HCT116 (cell line): ENCODE results near the gene S1PR2. TPM values are rescaled to one million over a fixed set of nuclear protein-coding genes. Genes with fewer than 3 reads are reported as not detected.

Experiments used
- ATAC-seq: fragments of 200-7000 bp; cut with Tn5 transposase; 2 replicates; pipeline ENCODE4 v1.9.1; 2020; ENCODE audit warnings: mild to moderate bottlenecking, moderate library complexity
- BruUV-seq: library from RNA; stranded (reverse); fragments of 400-500 nt; replicated peaks from 2 replicates; lab custom pipeline; 2021; lab: Mats Ljungman, UMichigan
- CTCF ChIA-PET: fragments of 300-600 bp; sonication (Branson Sonifier 250); formaldehyde crosslinking; loops from one replicate; lab custom pipeline; 2021; ENCODE audit warnings: antibody characterized with exemption; lab: Charles Lee
- POLR2A ChIA-PET: fragments of 300-600, 350-600 bp; sonication (Branson Sonifier 250); formaldehyde crosslinking; loops from one replicate; lab custom pipeline; 2021; ENCODE audit warnings: antibody characterized with exemption; lab: Charles Lee
- RAD21 ChIA-PET, 2 experiments: fragments of 300-600 bp; sonication (Branson Sonifier 250); formaldehyde crosslinking; loops; one replicate each; lab custom pipeline; 2023; ENCODE audit warnings: low total read pairs in 2 of 2; ENCODE audit not compliant: uncharacterized antibody in 2 of 2, unreplicated experiment in 2 of 2, low non-redundant PET in 1 of 2; lab: Charles Lee
- DNase-seq: peaks from one replicate; pipeline ENCODE4 v3.0.0-alpha.2; 2010; ENCODE audit warnings: low read depth, low spot score
- H2AFZ ChIP-seq: fragments of 200-600 bp; shearing (Covaris generic), sonication (generic); 2 replicates; pipeline ENCODE4 v1.6.1; 2017; ENCODE audit warnings: low read depth, mixed run types, mixed read lengths, antibody characterized with exemption, low read length; ENCODE audit not compliant: poor library complexity, severe bottlenecking
- H3K27ac ChIP-seq: 2 replicates; pipeline ENCODE4 v1.5.1; 2012; ENCODE audit warnings: low read depth, low read length
- H3K27me3 ChIP-seq: fragments of 200-600 bp; sonication (generic); 2 replicates; pipeline ENCODE4 v1.6.1; 2016; ENCODE audit warnings: mixed run types, low read length, mixed read lengths; ENCODE audit not compliant: insufficient read depth
- H3K36me3 ChIP-seq, 2 experiments: fragments of 200-500 bp in 1 of 2; fragments of 200-600 bp in 1 of 2; sonication (Bioruptor generic) in 1 of 2; sonication (generic) in 1 of 2; 2 replicates each; pipeline versions ENCODE4 v1.5.1 to v1.6.1; 2014 to 2016; ENCODE audit warnings: low read length in 2 of 2, inconsistent platforms in 1 of 2, mixed read lengths in 1 of 2, mixed run types in 1 of 2; ENCODE audit not compliant: insufficient read depth in 2 of 2, control insufficient read depth in 1 of 2
- H3K4me1 ChIP-seq, 2 experiments: fragments of 200-600 bp in 1 of 2; sonication (generic) in 1 of 2; 2 replicates each; pipeline versions ENCODE4 v1.5.1 to v1.6.1; 2012 to 2017; ENCODE audit warnings: low read length in 2 of 2, inconsistent platforms in 1 of 2, mild to moderate bottlenecking in 1 of 2, mixed read lengths in 1 of 2, mixed run types in 1 of 2, moderate library complexity in 1 of 2; ENCODE audit not compliant: insufficient read depth in 2 of 2, control insufficient read depth in 1 of 2
- H3K4me2 ChIP-seq: fragments of 200-600 bp; sonication (generic); 2 replicates; pipeline ENCODE4 v1.6.1; 2017; ENCODE audit warnings: mixed run types, low read length, mixed read lengths
- H3K4me3 ChIP-seq, 2 experiments: fragments of 200-600 bp in 1 of 2; sonication (generic) in 1 of 2; replicated peaks in 1 of 2; 2 replicates each; pipeline ENCODE4 v1.5.1; 2011 to 2016; ENCODE audit warnings: low read length in 2 of 2, control low read depth in 1 of 2, low read depth in 1 of 2, mild to moderate bottlenecking in 1 of 2, mixed read lengths in 1 of 2, mixed run types in 1 of 2
- H3K79me2 ChIP-seq: fragments of 200-600 bp; sonication (generic); 2 replicates; pipeline ENCODE4 v1.6.1; 2017; ENCODE audit warnings: mild to moderate bottlenecking, mixed run types, low read length, moderate library complexity, mixed read lengths; ENCODE audit not compliant: insufficient read depth
- H3K9ac ChIP-seq: fragments of 200-600 bp; sonication (generic); 2 replicates; pipeline ENCODE4 v1.6.1; 2016; ENCODE audit warnings: low read length, mixed read lengths
- H3K9me2 ChIP-seq: fragments of 200-600 bp; sonication (generic), shearing (Covaris generic); 2 replicates; pipeline ENCODE4 v1.6.1; 2017; ENCODE audit warnings: mixed run types, mild to moderate bottlenecking, moderate library complexity; ENCODE audit not compliant: insufficient read depth
- H3K9me3 ChIP-seq, 2 experiments: fragments of 200-500 bp in 1 of 2; fragments of 200-600 bp in 1 of 2; sonication (Bioruptor generic) in 1 of 2; sonication (generic) in 1 of 2; 2 replicates each; pipeline ENCODE4 v1.6.1; 2014 to 2017; ENCODE audit warnings: low read length in 2 of 2, mixed read lengths in 2 of 2, inconsistent platforms in 1 of 2, low read depth in 1 of 2, mild to moderate bottlenecking in 1 of 2, mixed run types in 1 of 2, moderate library complexity in 1 of 2; ENCODE audit not compliant: control insufficient read depth in 1 of 2, insufficient read depth in 1 of 2
- H4K20me1 ChIP-seq: fragments of 200-600 bp; sonication (generic), shearing (Covaris generic); 2 replicates; pipeline ENCODE4 v1.6.1; 2017; ENCODE audit warnings: mixed run types, mild to moderate bottlenecking, moderate library complexity; ENCODE audit not compliant: insufficient read depth
- EGR1 ChIP-seq: IDR thresholded peaks from 2 replicates; pipeline ENCODE4 v1.6.1; 2012; ENCODE audit warnings: low read depth
- EZH2 ChIP-seq: fragments of 200-600 bp; sonication (generic); IDR thresholded peaks from 2 replicates; pipeline ENCODE4 v1.6.1; 2017; ENCODE audit warnings: antibody characterized with exemption, mixed run types
- FOSL1 ChIP-seq: IDR thresholded peaks from 2 replicates; pipeline ENCODE4 v1.6.1; 2012; ENCODE audit warnings: low read depth
- JUND ChIP-seq: IDR thresholded peaks from 2 replicates; pipeline ENCODE4 v1.6.1; 2012
- RAD21 ChIP-seq: IDR thresholded peaks from 2 replicates; pipeline ENCODE4 v1.6.1; 2012; ENCODE audit warnings: low read depth, mild to moderate bottlenecking
- SIN3A ChIP-seq: IDR thresholded peaks from 2 replicates; pipeline ENCODE4 v1.6.1; 2012; ENCODE audit warnings: low read depth
- SRF ChIP-seq: IDR thresholded peaks from 2 replicates; pipeline ENCODE4 v1.6.1; 2012; ENCODE audit warnings: low read depth
- YY1 ChIP-seq: IDR thresholded peaks from 2 replicates; pipeline ENCODE4 v1.6.1; 2011; ENCODE audit warnings: low read length, low read depth, moderate library complexity, mild to moderate bottlenecking; ENCODE audit not compliant: insufficient replicate concordance; ENCODE audit errors: extremely low read depth
- ZFX ChIP-seq: fragments of 450-650 bp; IDR thresholded peaks from 2 replicates; pipeline ENCODE4 v1.6.1; 2017
- ZNF274 ChIP-seq: fragments of 200-500 bp; sonication (Bioruptor generic); IDR thresholded peaks from 2 replicates; pipeline ENCODE4 v1.6.1; 2014; ENCODE audit warnings: mild to moderate bottlenecking, low read depth, low read length, inconsistent platforms
- intact Hi-C: fragments of 100-400 bp; cut with micrococcal nuclease; formaldehyde crosslinking; loops from 2 replicates; pipeline ENCODE4 v1.10.0; 2022
- total RNA-seq: library from RNA; stranded (reverse); gene quantifications from one replicate; pipeline ENCODE4 v1.2.1, GENCODE V29; 2021; ENCODE audit not compliant: unreplicated experiment
- TF ChIP-seq, protein P1 (sequence below), 3 experiments: fragments of 200-600 bp in 1 of 3; sonication (generic) in 1 of 3; IDR thresholded peaks in 2 of 3; conservative IDR thresholded peaks in 1 of 3; 2 replicates each; pipeline ENCODE4 v1.5.1; 2012 to 2017; ENCODE audit warnings: low read depth in 2 of 3, low read length in 2 of 3, antibody characterized with exemption in 1 of 3, borderline replicate concordance in 1 of 3, control low read depth in 1 of 3, mild to moderate bottlenecking in 1 of 3, mixed read lengths in 1 of 3, mixed run types in 1 of 3, moderate library complexity in 1 of 3; ENCODE audit not compliant: insufficient read depth in 1 of 3
- TF ChIP-seq, protein P2 (sequence below): IDR thresholded peaks from 2 replicates; pipeline ENCODE4 v1.6.1; 2012; ENCODE audit warnings: low read depth
- TF ChIP-seq, protein P3 (sequence below): IDR thresholded peaks from 2 replicates; pipeline ENCODE4 v1.6.1; 2012

Gene S1PR2
- total RNA-seq, 1 experiment from 2014 or later = 6.1 TPM

DNA sequence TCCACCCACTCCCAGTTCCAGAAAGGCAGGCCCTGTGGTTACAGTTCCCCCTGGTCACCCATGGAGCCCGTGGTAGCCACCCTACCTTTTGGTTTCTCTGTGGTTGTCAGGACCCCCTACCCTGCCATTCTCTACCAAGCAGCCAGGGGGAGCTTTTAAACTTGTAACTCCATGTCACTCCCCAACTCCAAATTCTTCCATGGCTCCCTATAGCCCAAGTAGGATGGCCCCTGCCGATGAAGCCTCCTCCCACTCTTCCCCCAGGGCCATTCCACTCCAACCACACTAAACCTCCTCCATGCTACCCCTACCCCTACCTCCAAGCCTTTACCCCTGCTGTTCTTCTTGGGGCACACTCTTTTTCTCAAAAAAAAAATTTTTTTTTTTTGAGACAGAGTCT lies 2.2 kb downstream of the S1PR2 start:
- peaks cover 4 to 32% of the 10 kb centered on the region in 2 experiments; a peak in 3 of 4 replicates for H3K4me1 ChIP-seq
- no peak overlapping the region for H3K4me3 ChIP-seq
- H3K9me3 ChIP-seq = no peaks in the 10 kb centered on the region
- DNase-seq = no peak
- no peak overlapping the region for H3K9ac ChIP-seq
- TF ChIP-seq JUND = no peak
- TF ChIP-seq RAD21 = peak; percentile 49
- TF ChIP-seq, protein P1, sequence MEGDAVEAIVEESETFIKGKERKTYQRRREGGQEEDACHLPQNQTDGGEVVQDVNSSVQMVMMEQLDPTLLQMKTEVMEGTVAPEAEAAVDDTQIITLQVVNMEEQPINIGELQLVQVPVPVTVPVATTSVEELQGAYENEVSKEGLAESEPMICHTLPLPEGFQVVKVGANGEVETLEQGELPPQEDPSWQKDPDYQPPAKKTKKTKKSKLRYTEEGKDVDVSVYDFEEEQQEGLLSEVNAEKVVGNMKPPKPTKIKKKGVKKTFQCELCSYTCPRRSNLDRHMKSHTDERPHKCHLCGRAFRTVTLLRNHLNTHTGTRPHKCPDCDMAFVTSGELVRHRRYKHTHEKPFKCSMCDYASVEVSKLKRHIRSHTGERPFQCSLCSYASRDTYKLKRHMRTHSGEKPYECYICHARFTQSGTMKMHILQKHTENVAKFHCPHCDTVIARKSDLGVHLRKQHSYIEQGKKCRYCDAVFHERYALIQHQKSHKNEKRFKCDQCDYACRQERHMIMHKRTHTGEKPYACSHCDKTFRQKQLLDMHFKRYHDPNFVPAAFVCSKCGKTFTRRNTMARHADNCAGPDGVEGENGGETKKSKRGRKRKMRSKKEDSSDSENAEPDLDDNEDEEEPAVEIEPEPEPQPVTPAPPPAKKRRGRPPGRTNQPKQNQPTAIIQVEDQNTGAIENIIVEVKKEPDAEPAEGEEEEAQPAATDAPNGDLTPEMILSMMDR (IDR thresholded peaks at IDR 0.05 in 2 of 3, conservative IDR thresholded peaks at IDR 0.05 in 1 of 3; ENCODE audit: borderline replicate concordance in 1 of 3, insufficient read depth in 1 of 3, low read depth in 2 of 3, low read length in 2 of 3) = peak; percentile 32 to 59 (median 53); a peak in 5 of 6 replicates
- H3K9me2 ChIP-seq = no peaks in the 10 kb centered on the region
- H4K20me1 ChIP-seq = no peaks in the 10 kb centered on the region
- H3K27ac ChIP-seq = no peak overlapping the region
- ChIA-PET RAD21 (no interaction called here), POLR2A (interaction anchor here (0.8 kb wide), 1 partner anchor 10 kb away, joined by 3 read pairs; no protein-coding TSS in a partner anchor), CTCF (interaction anchor here (1.4 to 1.6 kb wide), 2 partner anchors 9 to 21 kb away, joined by 4 read pairs; no protein-coding TSS in a partner anchor)
- no peaks in the 10 kb centered on the region for H3K27me3 ChIP-seq
- intact Hi-C loops = no loop called here
- no peak for ATAC-seq
- peaks cover 6% of the 10 kb centered on the region; the same call in 1 of the 2 replicates for H3K79me2 ChIP-seq
- H3K4me2 ChIP-seq = no peak overlapping the region
- BruUV-seq = no TSS peak
- no peaks in the 10 kb centered on the region for H3K36me3 ChIP-seq
- no peak overlapping the region for H2AFZ ChIP-seq

DNA sequence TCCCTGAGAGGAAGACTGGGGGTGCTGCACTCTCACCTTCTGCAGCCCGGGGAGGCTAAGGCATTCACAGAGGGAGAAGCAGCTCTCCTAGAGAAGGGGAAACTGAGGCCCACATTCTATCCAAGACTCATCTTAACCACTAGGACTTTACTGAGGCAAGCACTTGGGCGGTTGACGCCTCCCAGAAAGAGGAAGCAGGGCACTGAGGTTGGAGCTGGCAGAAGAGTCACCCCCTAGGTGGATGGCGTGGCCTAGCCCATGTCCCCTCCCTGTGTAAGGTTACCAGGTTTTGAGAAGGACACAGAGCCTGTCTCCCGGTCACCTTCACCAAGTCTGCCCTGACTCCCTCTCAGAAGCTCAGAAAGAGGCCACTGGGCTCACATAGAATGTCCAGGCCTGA lies 2.7 kb downstream of the S1PR2 start:
- ChIA-PET RAD21 (no interaction called here), CTCF (interaction anchor here (1.4 to 1.6 kb wide), 2 partner anchors 8 to 22 kb away, joined by 4 read pairs; no protein-coding TSS in a partner anchor), POLR2A (interaction anchor here (0.8 kb wide), 1 partner anchor 10 kb away, joined by 3 read pairs; no protein-coding TSS in a partner anchor)
- DNase-seq = no peak
- no peaks in the 10 kb centered on the region for H4K20me1 ChIP-seq
- no peak overlapping the region for H2AFZ ChIP-seq
- H3K9me2 ChIP-seq = no peaks in the 10 kb centered on the region
- BruUV-seq = no TSS peak
- H3K27ac ChIP-seq = no peak overlapping the region
- H3K27me3 ChIP-seq = no peaks in the 10 kb centered on the region
- ATAC-seq = no peak
- intact Hi-C loops = no loop called here
- no peaks in the 10 kb centered on the region for H3K36me3 ChIP-seq
- no peak overlapping the region for H3K9ac ChIP-seq
- H3K4me1 ChIP-seq = peaks cover 4 to 32% of the 10 kb centered on the region in 2 experiments; a peak in 3 of 4 replicates
- no peak overlapping the region for H3K4me3 ChIP-seq
- peaks cover 6% of the 10 kb centered on the region; the same call in 1 of the 2 replicates for H3K79me2 ChIP-seq
- no peak overlapping the region for H3K4me2 ChIP-seq
- H3K9me3 ChIP-seq = no peaks in the 10 kb centered on the region
- no peak for TF ChIP-seq FOSL1
- TF ChIP-seq, protein P2, sequence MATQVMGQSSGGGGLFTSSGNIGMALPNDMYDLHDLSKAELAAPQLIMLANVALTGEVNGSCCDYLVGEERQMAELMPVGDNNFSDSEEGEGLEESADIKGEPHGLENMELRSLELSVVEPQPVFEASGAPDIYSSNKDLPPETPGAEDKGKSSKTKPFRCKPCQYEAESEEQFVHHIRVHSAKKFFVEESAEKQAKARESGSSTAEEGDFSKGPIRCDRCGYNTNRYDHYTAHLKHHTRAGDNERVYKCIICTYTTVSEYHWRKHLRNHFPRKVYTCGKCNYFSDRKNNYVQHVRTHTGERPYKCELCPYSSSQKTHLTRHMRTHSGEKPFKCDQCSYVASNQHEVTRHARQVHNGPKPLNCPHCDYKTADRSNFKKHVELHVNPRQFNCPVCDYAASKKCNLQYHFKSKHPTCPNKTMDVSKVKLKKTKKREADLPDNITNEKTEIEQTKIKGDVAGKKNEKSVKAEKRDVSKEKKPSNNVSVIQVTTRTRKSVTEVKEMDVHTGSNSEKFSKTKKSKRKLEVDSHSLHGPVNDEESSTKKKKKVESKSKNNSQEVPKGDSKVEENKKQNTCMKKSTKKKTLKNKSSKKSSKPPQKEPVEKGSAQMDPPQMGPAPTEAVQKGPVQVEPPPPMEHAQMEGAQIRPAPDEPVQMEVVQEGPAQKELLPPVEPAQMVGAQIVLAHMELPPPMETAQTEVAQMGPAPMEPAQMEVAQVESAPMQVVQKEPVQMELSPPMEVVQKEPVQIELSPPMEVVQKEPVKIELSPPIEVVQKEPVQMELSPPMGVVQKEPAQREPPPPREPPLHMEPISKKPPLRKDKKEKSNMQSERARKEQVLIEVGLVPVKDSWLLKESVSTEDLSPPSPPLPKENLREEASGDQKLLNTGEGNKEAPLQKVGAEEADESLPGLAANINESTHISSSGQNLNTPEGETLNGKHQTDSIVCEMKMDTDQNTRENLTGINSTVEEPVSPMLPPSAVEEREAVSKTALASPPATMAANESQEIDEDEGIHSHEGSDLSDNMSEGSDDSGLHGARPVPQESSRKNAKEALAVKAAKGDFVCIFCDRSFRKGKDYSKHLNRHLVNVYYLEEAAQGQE = no peak
- TF ChIP-seq SIN3A = no peak
- no peak for TF ChIP-seq YY1
- no peak for TF ChIP-seq EGR1
- TF ChIP-seq RAD21 = no peak
- no peak for TF ChIP-seq EZH2
- no peak for TF ChIP-seq ZNF274
- TF ChIP-seq, protein P3, sequence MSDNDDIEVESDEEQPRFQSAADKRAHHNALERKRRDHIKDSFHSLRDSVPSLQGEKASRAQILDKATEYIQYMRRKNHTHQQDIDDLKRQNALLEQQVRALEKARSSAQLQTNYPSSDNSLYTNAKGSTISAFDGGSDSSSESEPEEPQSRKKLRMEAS = no peak
- TF ChIP-seq JUND = no peak
- no peak for TF ChIP-seq ZFX
- TF ChIP-seq SRF = no peak
